ENCODE measurements around the gene WDR64. TPM values are rescaled to one million over a fixed set of nuclear protein-coding genes. Genes with fewer than 3 reads are reported as not detected.
"Not testable (repeated sequence)": the region's sequence is repeated elsewhere in the genome, so short reads cannot be mapped to it uniquely, and the experiment has no call there.

Gene WDR64
- total RNA-seq, 2 donors from 2014 or later = 0.24 TPM; not detected in 1

- intact Hi-C loops (cut with DNase I, micrococcal nuclease) = no loop called here
- no peak for ATAC-seq
- DNase-seq = no peak
Observed at GRCh38 chr1:241715956-241716355, 63.9 kb downstream of the WDR64 start.

- intact Hi-C loops (cut with DNase I, micrococcal nuclease) = no loop called here
- DNase-seq (no peak), ATAC-seq (no peak)
Observed at GRCh38 chr1:241716915-241717656, 65.0 kb downstream of the WDR64 start.

GRCh38 chr1:241717975-241718374, 65.9 kb downstream of the WDR64 start:
- intact Hi-C loops (cut with DNase I, micrococcal nuclease) = no loop called here

GRCh38 chr1:241721011-241721410, 68.9 kb downstream of the WDR64 start:
- intact Hi-C loops (cut with DNase I, micrococcal nuclease) = no loop called here
- ATAC-seq (no peak), DNase-seq (no peak)

More at GRCh38 chr1:241717975-241718374, 65.9 kb downstream of the WDR64 start:
- no peak for DNase-seq
- ATAC-seq = no peak

GRCh38 chr1:241722947-241723346, 70.9 kb downstream of the WDR64 start:
- DNase-seq (no peak), ATAC-seq (no peak)
- intact Hi-C loops (cut with DNase I, micrococcal nuclease) = no loop called here

- ATAC-seq (no peak), DNase-seq (no peak)
- intact Hi-C loops (cut with DNase I, micrococcal nuclease) = no loop called here
Observed at GRCh38 chr1:241724741-241725356, 72.8 kb downstream of the WDR64 start.

- ATAC-seq = no peak
- intact Hi-C loops (cut with DNase I, micrococcal nuclease) = no loop called here
- DNase-seq = no peak
Observed at GRCh38 chr1:241730031-241730430, 78.0 kb downstream of the WDR64 start.

GRCh38 chr1:241733899-241734298, 81.8 kb downstream of the WDR64 start:
- intact Hi-C loops (cut with DNase I, micrococcal nuclease) = no loop called here
- DNase-seq (no peak), ATAC-seq (no peak)

GRCh38 chr1:241734533-241734932, 82.5 kb downstream of the WDR64 start:
- intact Hi-C loops (cut with DNase I, micrococcal nuclease) = no loop called here
- DNase-seq = no peak
- ATAC-seq = no peak

- ATAC-seq; intact Hi-C loops (cut with DNase I, micrococcal nuclease); DNase-seq: not testable (repeated sequence)
Observed at GRCh38 chr1:241735493-241735926, 83.4 kb downstream of the WDR64 start.

GRCh38 chr1:241736387-241736786, 84.3 kb downstream of the WDR64 start:
- intact Hi-C loops (cut with DNase I, micrococcal nuclease) = no loop called here
- no peak for DNase-seq
- ATAC-seq = no peak

GRCh38 chr1:241738284-241739078, 86.4 kb downstream of the WDR64 start:
- no peak for DNase-seq

GRCh38 chr1:241742084-241742483, 90.0 kb downstream of the WDR64 start:
- ATAC-seq (no peak), DNase-seq (no peak)
- intact Hi-C loops (cut with DNase I, micrococcal nuclease) = no loop called here

More at GRCh38 chr1:241738284-241739078, 86.4 kb downstream of the WDR64 start:
- intact Hi-C loops (cut with DNase I, micrococcal nuclease) = no loop called here
- ATAC-seq = no peak

- no peak for DNase-seq
- ATAC-seq = no peak
- intact Hi-C loops (cut with DNase I, micrococcal nuclease) = no loop called here
Observed at GRCh38 chr1:241744591-241744990, 92.5 kb downstream of the WDR64 start.

GRCh38 chr1:241747992-241748391, 95.9 kb downstream of the WDR64 start:
- ATAC-seq (no peak), DNase-seq (no peak)
- intact Hi-C loops (cut with DNase I, micrococcal nuclease) = no loop called here

- intact Hi-C loops (cut with DNase I, micrococcal nuclease) = no loop called here
- ATAC-seq = peak; percentile 44
- no peak for DNase-seq
Observed at GRCh38 chr1:241749041-241749944, 97.2 kb downstream of the WDR64 start.

GRCh38 chr1:241749945-241750695, 98.0 kb downstream of the WDR64 start:
- ATAC-seq (no peak), DNase-seq (no peak)
- intact Hi-C loops (cut with DNase I, micrococcal nuclease) = no loop called here

- ATAC-seq = no peak
- DNase-seq = no peak
- intact Hi-C loops (cut with DNase I, micrococcal nuclease) = no loop called here
Observed at GRCh38 chr1:241751524-241751923, 99.4 kb downstream of the WDR64 start.

Measured in left colon (tissue), 2 donors.